ENCODE results near the gene ZNF532.

ZNF532 gene

GRCh38 chr18:58850786-58851469 lies 13.7 kb upstream of the ZNF532 start:
- H3K4me1 ChIP-seq (ENCODE audit: control insufficient read depth in 2 of 2, insufficient read depth in 1 of 2, low read depth in 1 of 2, low read length in 2 of 2), result peaks cover 18 to 24% of the 10 kb centered on the region in 2 donors

GRCh38 chr18:58851856-58852255 lies 12.8 kb upstream of the ZNF532 start:
- no peak overlapping the region for H3K4me2 ChIP-seq (ENCODE audit: insufficient read depth, low read length, poor library complexity, severe bottlenecking)
- no peaks in the 10 kb centered on the region for H3K36me3 ChIP-seq (replicated peaks in 1 of 2; ENCODE audit: control insufficient read depth in 2 of 2, insufficient read depth in 2 of 2, low read length in 2 of 2)
- H4K91ac ChIP-seq (ENCODE audit: low read depth, low read length, poor library complexity), result no peak overlapping the region
- H2BK120ac ChIP-seq (ENCODE audit: low read depth, low read length), result no peak overlapping the region
- H3K9me3 ChIP-seq (replicated peaks in 1 of 2; ENCODE audit: control insufficient read depth in 2 of 2, insufficient read depth in 1 of 2, low read depth in 1 of 2, low read length in 2 of 2), result peaks cover 0 to 6% of the 10 kb centered on the region in 2 donors
- no peak overlapping the region for H3K9ac ChIP-seq (ENCODE audit: low read depth, low read length, poor library complexity)
- no peak overlapping the region for H2BK5ac ChIP-seq (ENCODE audit: low read length)
- H2AFZ ChIP-seq (ENCODE audit: low read length), result no peak overlapping the region
- H2BK12ac ChIP-seq (ENCODE audit: low read length), result no peak overlapping the region
- H3K23ac ChIP-seq (ENCODE audit: low read depth, low read length, poor library complexity), result no peak overlapping the region
- H3K4me1 ChIP-seq (ENCODE audit: control insufficient read depth in 2 of 2, insufficient read depth in 1 of 2, low read depth in 1 of 2, low read length in 2 of 2), result peaks cover 14 to 19% of the 10 kb centered on the region in 2 donors
- no peak overlapping the region for H4K8ac ChIP-seq (ENCODE audit: low read depth, low read length)
- no peak overlapping the region for H3K4ac ChIP-seq (ENCODE audit: low read length)
- H3K18ac ChIP-seq (ENCODE audit: low read length), result no peak overlapping the region
- no peak overlapping the region for H2AK5ac ChIP-seq (ENCODE audit: low read depth, low read length)
- no peaks in the 10 kb centered on the region for H3K79me1 ChIP-seq (ENCODE audit: low read depth, low read length)
- no peaks in the 10 kb centered on the region for H3K27me3 ChIP-seq (ENCODE audit: control insufficient read depth in 3 of 3, insufficient read depth in 3 of 3, low read depth in 1 of 3, low read length in 3 of 3)
- WGBS, 2 donors (ENCODE audit: extremely low coverage in 2 of 2, insufficient read length in 2 of 2, insufficient replicate concordance in 1 of 2), result no CpG with 5 or more reads among the region's 5 CpGs
- H3K4me3 ChIP-seq (ENCODE audit: low read length in 2 of 2), result no peak overlapping the region
- no peak for DNase-seq (ENCODE audit: low spot score)
- no peak overlapping the region for H3K27ac ChIP-seq (replicated peaks; ENCODE audit: low read length)
- no peak overlapping the region for H3K14ac ChIP-seq (ENCODE audit: low read length)
- no peak overlapping the region for H2BK15ac ChIP-seq (ENCODE audit: low read length)

More at GRCh38 chr18:58850786-58851469, 13.7 kb upstream of the ZNF532 start:
- no peak overlapping the region for H3K4me2 ChIP-seq (ENCODE audit: insufficient read depth, low read length, poor library complexity, severe bottlenecking)
- no CpG with 5 or more reads among the region's 12 CpGs for WGBS, 2 donors (ENCODE audit: extremely low coverage in 2 of 2, insufficient read length in 2 of 2, insufficient replicate concordance in 1 of 2)
- no peak overlapping the region for H4K91ac ChIP-seq (ENCODE audit: low read depth, low read length, poor library complexity)
- no peak overlapping the region for H3K4me3 ChIP-seq (ENCODE audit: low read length in 2 of 2)
- no peak overlapping the region for H2AK5ac ChIP-seq (ENCODE audit: low read depth, low read length)
- H2BK120ac ChIP-seq (ENCODE audit: low read depth, low read length), result no peak overlapping the region
- no peak overlapping the region for H3K4ac ChIP-seq (ENCODE audit: low read length)
- no peak overlapping the region for H4K8ac ChIP-seq (ENCODE audit: low read depth, low read length)
- H3K27me3 ChIP-seq (ENCODE audit: control insufficient read depth in 3 of 3, insufficient read depth in 3 of 3, low read depth in 1 of 3, low read length in 3 of 3), result no peaks in the 10 kb centered on the region
- H3K36me3 ChIP-seq (replicated peaks in 1 of 2; ENCODE audit: control insufficient read depth in 2 of 2, insufficient read depth in 2 of 2, low read length in 2 of 2), result no peaks in the 10 kb centered on the region
- no peaks in the 10 kb centered on the region for H3K79me1 ChIP-seq (ENCODE audit: low read depth, low read length)
- no peak overlapping the region for H3K27ac ChIP-seq (replicated peaks; ENCODE audit: low read length)
- H3K23ac ChIP-seq (ENCODE audit: low read depth, low read length, poor library complexity), result no peak overlapping the region
- H2AFZ ChIP-seq (ENCODE audit: low read length), result peak overlapping the region; percentile 42
- H3K9me3 ChIP-seq (replicated peaks in 1 of 2; ENCODE audit: control insufficient read depth in 2 of 2, insufficient read depth in 1 of 2, low read depth in 1 of 2, low read length in 2 of 2), result peaks cover 0 to 6% of the 10 kb centered on the region in 2 donors
- no peak overlapping the region for H3K18ac ChIP-seq (ENCODE audit: low read length)
- no peak overlapping the region for H2BK15ac ChIP-seq (ENCODE audit: low read length)
- H3K9ac ChIP-seq (ENCODE audit: low read depth, low read length, poor library complexity), result no peak overlapping the region
- no peak overlapping the region for H2BK12ac ChIP-seq (ENCODE audit: low read length)
- H3K14ac ChIP-seq (ENCODE audit: low read length), result no peak overlapping the region
- DNase-seq (ENCODE audit: low spot score), result no peak
- H2BK5ac ChIP-seq (ENCODE audit: low read length), result no peak overlapping the region

- H3K27ac ChIP-seq (replicated peaks; ENCODE audit: low read length), result no peak overlapping the region
Observed at GRCh38 chr18:58852629-58853028, 12.0 kb upstream of the ZNF532 start.

GRCh38 chr18:58853561-58853960 lies 11.1 kb upstream of the ZNF532 start:
- H4K91ac ChIP-seq (ENCODE audit: low read depth, low read length, poor library complexity), result no peak overlapping the region
- H3K18ac ChIP-seq (ENCODE audit: low read length), result no peak overlapping the region
- H3K9ac ChIP-seq (ENCODE audit: low read depth, low read length, poor library complexity), result no peak overlapping the region
- no peak overlapping the region for H2BK12ac ChIP-seq (ENCODE audit: low read length)
- peaks cover 8 to 13% of the 10 kb centered on the region in 2 donors for H3K4me1 ChIP-seq (ENCODE audit: control insufficient read depth in 2 of 2, insufficient read depth in 1 of 2, low read depth in 1 of 2, low read length in 2 of 2)
- H3K27me3 ChIP-seq (ENCODE audit: control insufficient read depth in 3 of 3, insufficient read depth in 3 of 3, low read depth in 1 of 3, low read length in 3 of 3), result no peaks in the 10 kb centered on the region
- no peak overlapping the region for H2BK5ac ChIP-seq (ENCODE audit: low read length)
- H3K4me2 ChIP-seq (ENCODE audit: insufficient read depth, low read length, poor library complexity, severe bottlenecking), result no peak overlapping the region
- no peak overlapping the region for H2BK15ac ChIP-seq (ENCODE audit: low read length)
- H2BK120ac ChIP-seq (ENCODE audit: low read depth, low read length), result no peak overlapping the region
- H3K79me1 ChIP-seq (ENCODE audit: low read depth, low read length), result no peaks in the 10 kb centered on the region
- no CpG with 5 or more reads among the region's 3 CpGs for WGBS, 2 donors (ENCODE audit: extremely low coverage in 2 of 2, insufficient read length in 2 of 2, insufficient replicate concordance in 1 of 2)
- H2AFZ ChIP-seq (ENCODE audit: low read length), result no peak overlapping the region
- no peak overlapping the region for H4K8ac ChIP-seq (ENCODE audit: low read depth, low read length)
- no peak overlapping the region for H3K14ac ChIP-seq (ENCODE audit: low read length)
- no peak for DNase-seq (ENCODE audit: low spot score)
- no peak overlapping the region for H3K27ac ChIP-seq (replicated peaks; ENCODE audit: low read length)
- H3K36me3 ChIP-seq (replicated peaks in 1 of 2; ENCODE audit: control insufficient read depth in 2 of 2, insufficient read depth in 2 of 2, low read length in 2 of 2), result no peaks in the 10 kb centered on the region
- H2AK5ac ChIP-seq (ENCODE audit: low read depth, low read length), result no peak overlapping the region
- H3K4ac ChIP-seq (ENCODE audit: low read length), result no peak overlapping the region
- H3K9me3 ChIP-seq (replicated peaks in 1 of 2; ENCODE audit: control insufficient read depth in 2 of 2, insufficient read depth in 1 of 2, low read depth in 1 of 2, low read length in 2 of 2), result peaks cover 0 to 4% of the 10 kb centered on the region in 2 donors
- no peak overlapping the region for H3K23ac ChIP-seq (ENCODE audit: low read depth, low read length, poor library complexity)
- H3K4me3 ChIP-seq (ENCODE audit: low read length in 2 of 2), result no peak overlapping the region

More at GRCh38 chr18:58852629-58853028, 12.0 kb upstream of the ZNF532 start:
- Histone ChIP-seq H3K14ac (ENCODE audit: low read length) (no peak overlapping the region), H3K4me2 (ENCODE audit: insufficient read depth, low read length, poor library complexity, severe bottlenecking) (no peak overlapping the region), H2BK5ac (ENCODE audit: low read length) (no peak overlapping the region), H2BK12ac (ENCODE audit: low read length) (no peak overlapping the region), H2BK15ac (ENCODE audit: low read length) (peak overlapping the region; percentile 35), H2AK5ac (ENCODE audit: low read depth, low read length) (no peak overlapping the region), H3K4me1 (ENCODE audit: control insufficient read depth in 2 of 2, insufficient read depth in 1 of 2, low read depth in 1 of 2, low read length in 2 of 2) (peaks cover 9 to 13% of the 10 kb centered on the region in 2 donors), H3K79me1 (ENCODE audit: low read depth, low read length) (no peaks in the 10 kb centered on the region), H2AFZ (ENCODE audit: low read length) (no peak overlapping the region), H2BK120ac (ENCODE audit: low read depth, low read length) (no peak overlapping the region), H4K8ac (ENCODE audit: low read depth, low read length) (no peak overlapping the region), H3K9me3 (replicated peaks in 1 of 2; ENCODE audit: control insufficient read depth in 2 of 2, insufficient read depth in 1 of 2, low read depth in 1 of 2, low read length in 2 of 2) (peaks cover 0 to 6% of the 10 kb centered on the region in 2 donors), H3K9ac (ENCODE audit: low read depth, low read length, poor library complexity) (no peak overlapping the region), H3K36me3 (replicated peaks in 1 of 2; ENCODE audit: control insufficient read depth in 2 of 2, insufficient read depth in 2 of 2, low read length in 2 of 2) (no peaks in the 10 kb centered on the region), H4K91ac (ENCODE audit: low read depth, low read length, poor library complexity) (no peak overlapping the region), H3K18ac (ENCODE audit: low read length) (no peak overlapping the region), H3K4ac (ENCODE audit: low read length) (no peak overlapping the region), H3K23ac (ENCODE audit: low read depth, low read length, poor library complexity) (no peak overlapping the region), H3K27me3 (ENCODE audit: control insufficient read depth in 3 of 3, insufficient read depth in 3 of 3, low read depth in 1 of 3, low read length in 3 of 3) (no peaks in the 10 kb centered on the region), H3K4me3 (ENCODE audit: low read length in 2 of 2) (no peak overlapping the region)
- no peak for DNase-seq (ENCODE audit: low spot score)
- WGBS, 2 donors (ENCODE audit: extremely low coverage in 2 of 2, insufficient read length in 2 of 2, insufficient replicate concordance in 1 of 2), result no CpG with 5 or more reads among the region's 4 CpGs
